ENCODE measurements around the gene ARHGEF37.

Gene ARHGEF37

GRCh38 chr5:149603210-149603609 lies 21.9 kb downstream of the ARHGEF37 start:
- DNase-seq: no peak

GRCh38 chr5:149603920-149604319 lies 22.6 kb downstream of the ARHGEF37 start:
- DNase-seq: no peak

GRCh38 chr5:149604321-149604720 lies 23.0 kb downstream of the ARHGEF37 start:
- DNase-seq: no peak

DNA sequence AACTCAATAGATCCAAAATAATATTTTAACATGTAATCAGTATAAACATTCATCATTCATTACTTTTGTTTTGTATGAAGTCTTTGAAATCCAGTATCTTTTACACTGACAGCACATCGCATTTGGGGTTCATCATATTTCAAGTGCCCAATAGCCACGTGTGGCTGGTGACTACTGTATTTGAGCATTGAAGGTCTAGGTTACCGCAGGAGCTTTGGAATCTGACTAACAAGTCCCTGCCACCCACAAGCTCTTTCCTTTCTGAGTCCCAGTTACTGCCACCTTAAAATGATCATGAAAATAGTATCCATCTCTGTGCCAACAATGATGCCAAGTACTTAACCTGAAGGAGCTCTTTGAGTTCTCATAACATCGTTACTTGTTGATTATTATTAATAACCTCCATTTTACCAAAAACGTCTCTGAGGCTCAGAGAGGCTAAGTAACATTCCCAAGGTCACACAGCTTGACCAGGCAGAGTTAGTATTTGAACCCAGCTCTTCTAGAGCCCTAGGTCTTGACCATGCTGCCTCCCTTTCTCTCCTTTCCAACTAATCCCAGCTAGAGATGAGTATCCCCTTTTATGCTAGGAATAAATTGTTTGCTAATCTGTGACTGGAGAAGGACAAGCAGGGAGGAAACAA lies 24.2 kb downstream of the ARHGEF37 start:
- DNase-seq: no peak

DNA sequence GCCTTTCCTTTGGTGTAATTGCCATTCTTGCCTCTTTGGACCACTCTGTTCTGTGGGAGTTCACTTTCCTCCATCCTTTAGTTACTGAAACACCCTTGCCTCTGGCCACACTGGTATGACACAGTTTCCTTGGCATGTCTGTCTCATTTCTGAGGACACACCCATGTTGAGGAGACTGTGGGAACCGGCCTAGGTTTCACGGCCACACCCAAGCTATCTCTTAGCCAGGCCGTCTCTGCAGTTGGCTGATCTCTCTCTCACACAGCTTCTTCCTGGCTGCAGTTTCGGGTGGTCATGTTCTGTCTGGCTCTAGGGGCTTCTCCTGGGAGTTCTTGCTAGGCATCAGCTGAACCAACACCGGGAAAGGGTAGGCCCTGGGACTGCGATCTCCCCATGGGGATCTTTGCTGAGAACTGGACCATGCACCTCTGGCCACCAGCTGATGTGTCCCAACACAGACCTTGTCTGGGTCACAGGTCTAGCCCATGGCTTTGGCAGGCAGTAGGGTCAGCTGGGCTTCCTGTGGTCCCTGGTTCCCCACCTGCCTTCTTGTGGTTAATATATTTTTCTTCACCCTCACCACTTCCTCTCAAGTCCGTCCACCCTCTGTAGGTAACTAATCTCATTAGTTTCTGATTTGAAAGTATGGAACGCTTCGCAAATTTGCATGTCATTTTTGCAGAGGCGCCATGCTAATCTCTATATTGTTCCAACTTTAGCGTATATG lies 24.9 kb downstream of the ARHGEF37 start:
- no peak for DNase-seq

GRCh38 chr5:149608936-149609545 lies 27.7 kb downstream of the ARHGEF37 start:
- DNase-seq: no peak

DNA sequence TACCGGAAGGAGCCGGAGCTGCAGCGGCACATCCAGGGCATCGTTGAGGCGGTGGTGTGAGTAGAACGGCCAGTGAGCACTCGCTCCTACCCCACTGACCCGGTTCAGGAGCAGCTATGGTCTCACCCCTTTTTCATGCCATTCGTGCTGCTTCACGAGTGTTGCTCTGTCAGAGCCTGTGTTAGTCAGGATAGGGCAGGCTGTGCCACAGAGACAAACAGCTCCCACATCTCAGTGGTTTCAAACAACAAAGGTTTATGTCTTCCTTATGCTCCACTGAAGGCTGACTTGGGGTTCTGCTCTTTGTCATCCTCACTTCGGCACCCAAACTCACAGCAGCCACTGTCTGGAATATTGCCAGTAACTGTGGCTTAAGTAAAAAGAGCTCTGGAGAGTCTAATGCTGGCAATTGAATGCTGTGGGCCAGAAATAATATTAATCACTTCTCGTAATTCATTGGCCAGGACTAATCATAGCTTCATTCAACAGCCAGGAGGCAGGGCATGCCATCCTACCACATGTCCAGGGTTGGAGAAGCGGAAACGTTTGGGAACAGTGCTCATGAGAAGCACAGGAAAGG lies 28.4 kb downstream of the ARHGEF37 start:
- DNase-seq: no peak

GRCh38 chr5:149610589-149611255 lies 29.4 kb downstream of the ARHGEF37 start:
- DNase-seq: no peak

DNA sequence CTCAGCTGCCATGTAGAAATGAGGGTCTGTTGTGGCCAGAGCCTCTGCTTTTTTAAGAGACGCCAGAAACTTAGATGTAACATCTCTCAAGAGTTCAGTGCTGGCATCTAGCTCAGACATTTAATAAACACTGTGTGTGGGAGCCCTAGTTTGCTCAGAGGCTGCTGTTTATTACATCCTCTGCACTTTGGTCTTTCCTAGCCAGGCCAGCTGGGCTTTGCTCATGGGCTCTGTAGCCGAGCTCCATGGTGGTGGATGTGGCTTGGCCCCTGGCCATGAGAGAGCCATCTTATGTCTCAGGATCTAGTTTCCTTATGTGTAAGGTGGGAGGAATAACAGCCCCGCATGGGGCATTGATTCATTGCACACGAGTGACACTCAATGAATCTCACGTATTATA lies 30.0 kb downstream of the ARHGEF37 start:
- DNase-seq: no peak

DNA sequence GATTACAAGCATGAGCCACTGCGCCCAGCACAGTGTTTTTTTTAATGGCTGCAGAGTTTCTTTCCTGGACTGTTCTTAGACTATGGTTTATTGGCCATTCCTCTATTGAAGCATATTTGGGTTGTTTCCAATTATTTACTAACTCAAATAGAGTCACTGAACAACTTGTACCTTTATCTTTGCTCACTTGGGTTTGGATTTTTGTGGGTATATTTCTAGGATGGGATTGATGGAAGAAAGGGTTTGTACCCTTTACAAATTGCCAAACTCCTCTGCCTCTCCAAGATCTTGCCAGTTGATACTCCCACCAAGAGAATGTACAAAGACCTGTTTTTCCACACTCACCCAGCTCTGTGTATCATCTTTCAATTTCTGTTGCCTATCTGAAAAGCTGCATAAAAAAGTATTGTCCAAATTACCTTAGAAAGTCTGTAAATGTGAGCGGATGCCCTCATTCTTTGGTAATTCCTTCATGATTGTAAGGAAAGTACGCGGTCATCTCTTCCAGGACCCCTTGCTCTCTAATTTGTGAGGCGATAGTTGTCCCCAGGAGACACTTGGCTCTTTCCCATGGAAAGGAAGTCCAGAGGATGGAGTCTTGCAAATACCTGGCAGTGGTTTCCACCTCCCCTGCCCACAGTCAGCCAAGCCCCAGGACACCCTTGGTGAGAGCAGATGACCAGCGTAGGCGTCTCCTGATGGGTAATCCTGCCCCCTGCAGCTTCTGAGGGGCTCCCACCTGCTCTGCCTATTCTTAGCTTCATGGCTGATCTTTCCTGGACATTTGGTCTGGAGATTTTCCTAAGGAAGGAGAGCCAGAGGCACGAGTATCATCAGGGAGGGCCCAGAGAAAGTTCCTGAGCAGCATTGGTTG lies 33.0 kb downstream of the ARHGEF37 start:
- DNase-seq: no peak

- no peak for DNase-seq
These were observed 34.7 kb downstream of the ARHGEF37 start for GRCh38 chr5:149615976-149616375.

- no peak for DNase-seq
These were observed 35.5 kb downstream of the ARHGEF37 start for GRCh38 chr5:149616727-149617285.

DNA sequence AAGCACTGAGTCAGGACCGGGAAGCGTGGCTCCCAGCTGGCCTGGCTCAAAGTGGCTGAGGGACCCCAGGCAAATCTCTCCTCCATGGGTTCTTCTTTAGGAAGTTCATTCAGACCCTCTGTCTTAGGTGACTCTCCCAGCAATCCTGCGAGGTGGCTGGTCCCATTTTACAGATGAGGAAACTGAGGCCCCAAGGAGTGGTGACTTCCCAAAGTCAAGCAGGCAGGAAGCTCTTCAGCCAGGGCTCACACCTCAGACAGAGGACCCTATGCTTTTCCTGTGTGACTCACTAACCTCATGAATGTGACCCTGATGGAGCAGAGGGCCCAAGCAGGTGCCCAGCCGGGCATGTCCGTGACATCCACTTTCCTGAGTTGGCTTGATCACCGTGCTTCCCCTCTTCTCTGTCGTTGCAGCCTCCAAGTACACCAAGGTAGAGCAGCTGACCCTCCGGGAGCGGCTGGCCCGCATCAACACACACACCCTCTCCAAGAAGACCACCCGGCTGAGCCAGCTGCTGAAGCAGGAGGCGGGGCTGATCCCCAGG lies 36.5 kb downstream of the ARHGEF37 start:
- DNase-seq: no peak

GRCh38 chr5:149618581-149619248 lies 37.4 kb downstream of the ARHGEF37 start:
- DNase-seq: no peak

DNA sequence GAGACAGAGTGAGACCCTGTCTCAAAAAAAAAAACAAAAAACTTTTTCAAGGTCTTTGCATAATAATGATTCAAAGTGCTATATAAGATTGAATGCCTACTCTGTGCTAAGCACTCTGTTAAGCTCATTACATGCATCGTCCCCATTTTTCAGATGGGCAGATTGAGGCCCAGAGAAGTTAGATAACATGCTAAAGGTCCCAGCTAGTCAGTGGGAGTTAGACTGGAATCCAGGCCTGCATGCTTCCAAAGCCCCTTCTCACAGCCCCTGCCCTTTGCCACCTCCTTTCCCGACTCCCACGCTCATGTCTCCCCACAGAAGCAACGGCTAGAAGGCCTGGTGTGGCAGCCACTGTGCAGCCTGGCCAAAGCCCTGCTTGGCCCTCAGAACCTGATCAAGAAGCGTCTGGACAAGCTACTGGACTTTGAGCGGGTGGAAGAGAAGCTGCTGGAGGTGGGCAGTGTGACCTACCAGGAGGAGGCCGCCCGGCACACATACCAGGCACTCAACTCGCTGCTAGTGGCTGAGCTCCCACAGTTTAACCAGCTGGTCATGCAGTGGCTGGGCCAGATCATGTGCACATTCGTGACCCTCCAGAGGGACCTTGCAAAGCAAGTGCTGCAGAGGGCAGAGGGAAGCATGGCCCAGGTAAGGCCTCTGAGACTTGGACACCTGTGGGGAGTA lies 40.3 kb downstream of the ARHGEF37 start:
- no peak for DNase-seq

GRCh38 chr5:149622466-149622865 lies 41.2 kb downstream of the ARHGEF37 start:
- DNase-seq: no peak

GRCh38 chr5:149623473-149623872 lies 42.2 kb downstream of the ARHGEF37 start:
- DNase-seq: no peak

- no peak for DNase-seq
These were observed 45.8 kb downstream of the ARHGEF37 start for GRCh38 chr5:149627070-149627469.

DNA sequence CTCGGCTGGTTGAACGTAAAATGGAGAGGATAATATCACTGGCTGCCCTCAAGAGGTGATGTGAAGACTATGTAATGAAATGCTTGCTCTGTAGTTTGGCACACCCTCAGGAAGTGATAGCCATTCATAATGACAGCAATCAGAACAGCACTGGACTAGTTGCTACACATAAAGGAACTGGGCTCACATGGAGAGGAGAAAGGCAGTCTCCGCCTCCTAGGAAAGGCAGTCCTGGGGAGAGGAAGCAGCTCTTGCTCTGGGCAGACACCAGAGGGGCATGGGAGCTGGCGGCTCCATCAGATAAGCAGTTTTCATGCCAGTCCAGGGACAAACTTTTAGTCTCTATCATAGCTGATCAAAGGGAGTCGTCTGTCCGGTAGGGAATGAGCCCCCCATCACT lies 46.9 kb downstream of the ARHGEF37 start:
- no peak for DNase-seq

- DNase-seq: no peak
These were observed 47.6 kb downstream of the ARHGEF37 start for GRCh38 chr5:149628846-149629388.

Data from central memory CD4-positive, alpha-beta T cell (primary cell).